ENCODE measurements around the gene SCN4A.

Gene SCN4A

GRCh38 chr17:63954402-63955063 lies 18.2 kb downstream of the SCN4A start:
- no peak for DNase-seq

GRCh38 chr17:63950940-63951907 lies 21.5 kb downstream of the SCN4A start:
- DNase-seq = peak; percentile 14

GRCh38 chr17:63949576-63950250 lies 23.0 kb downstream of the SCN4A start:
- DNase-seq = no peak

- DNase-seq = no peak
Measured at GRCh38 chr17:63948521-63948920, 24.2 kb downstream of the SCN4A start.

- no peak for DNase-seq
Measured at GRCh38 chr17:63947711-63948330, 24.9 kb downstream of the SCN4A start.

- peak; percentile 45 for DNase-seq
Measured at GRCh38 chr17:63946440-63947363, 26.0 kb downstream of the SCN4A start.

DNA sequence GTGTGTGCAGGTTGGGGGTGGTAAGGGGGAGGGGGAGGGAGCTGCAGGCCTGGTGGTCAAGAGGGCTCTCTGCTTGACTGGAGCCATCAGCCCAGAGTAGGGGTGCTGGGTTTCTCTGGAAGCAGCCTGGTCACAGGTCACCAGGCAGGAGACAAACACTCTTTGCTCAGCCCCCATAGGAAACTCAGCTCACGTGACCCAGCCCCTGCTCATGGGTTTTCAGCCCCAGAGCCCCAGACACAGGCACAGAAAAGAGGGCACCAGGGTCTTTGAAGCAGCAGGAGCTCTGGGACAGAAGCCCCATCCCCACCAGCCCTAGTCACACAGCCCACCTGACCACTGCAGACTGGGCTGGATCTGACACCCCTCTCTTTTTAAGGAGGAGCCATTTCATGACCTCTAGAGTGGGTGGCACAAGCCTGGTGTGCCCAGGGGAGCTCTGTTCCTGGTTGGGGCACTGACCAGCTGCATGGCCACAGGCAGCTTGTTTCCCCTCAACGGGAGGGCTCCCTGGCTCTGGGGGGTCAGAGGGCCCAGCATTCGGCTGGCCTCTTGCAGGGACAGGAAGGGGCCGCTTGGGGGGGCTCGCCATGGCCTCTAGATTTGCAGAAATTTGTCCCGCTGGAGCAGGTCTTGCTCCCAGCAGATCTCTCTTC lies 26.8 kb downstream of the SCN4A start:
- DNase-seq = no peak

- no peak for DNase-seq
Measured at GRCh38 chr17:63944736-63945499, 27.8 kb downstream of the SCN4A start.

- DNase-seq = no peak
Measured at GRCh38 chr17:63943745-63944144, 29.0 kb downstream of the SCN4A start.

DNA sequence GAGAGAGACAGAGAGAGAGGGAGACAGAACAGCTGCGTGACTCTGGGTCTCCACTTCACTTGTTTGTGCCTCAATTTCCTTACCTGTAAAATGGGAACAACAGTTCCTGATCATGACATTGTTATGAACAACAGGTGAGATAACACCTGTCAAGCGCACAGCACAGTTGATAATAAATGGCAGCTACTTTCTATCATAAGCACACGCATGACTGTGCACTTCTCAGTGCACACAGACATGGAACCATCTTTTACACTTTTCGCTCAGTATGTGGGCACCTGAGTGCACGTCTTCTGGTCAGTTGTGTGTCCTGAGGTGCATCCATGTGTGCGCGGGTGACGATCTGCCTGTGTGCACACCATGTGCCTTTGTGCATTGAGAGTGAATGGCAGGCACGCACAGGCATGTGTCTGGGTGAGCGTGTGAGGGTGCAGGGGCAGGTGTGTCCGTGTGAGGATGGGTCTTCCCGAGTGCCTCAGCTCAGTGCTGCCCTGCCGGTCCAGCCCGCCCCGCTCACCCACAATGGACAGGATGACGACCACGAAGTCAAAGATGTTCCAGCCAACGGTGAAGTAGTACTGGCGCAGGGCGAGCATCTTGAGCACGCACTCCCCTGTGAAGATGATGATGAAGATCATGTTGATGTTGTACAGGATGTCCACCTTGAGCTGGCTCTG lies 30.3 kb downstream of the SCN4A start:
- no peak for DNase-seq

GRCh38 chr17:63941751-63942150 lies 31.0 kb downstream of the SCN4A start:
- no peak for DNase-seq

- no peak for DNase-seq
Measured at GRCh38 chr17:63941162-63941561, 31.6 kb downstream of the SCN4A start.

DNA sequence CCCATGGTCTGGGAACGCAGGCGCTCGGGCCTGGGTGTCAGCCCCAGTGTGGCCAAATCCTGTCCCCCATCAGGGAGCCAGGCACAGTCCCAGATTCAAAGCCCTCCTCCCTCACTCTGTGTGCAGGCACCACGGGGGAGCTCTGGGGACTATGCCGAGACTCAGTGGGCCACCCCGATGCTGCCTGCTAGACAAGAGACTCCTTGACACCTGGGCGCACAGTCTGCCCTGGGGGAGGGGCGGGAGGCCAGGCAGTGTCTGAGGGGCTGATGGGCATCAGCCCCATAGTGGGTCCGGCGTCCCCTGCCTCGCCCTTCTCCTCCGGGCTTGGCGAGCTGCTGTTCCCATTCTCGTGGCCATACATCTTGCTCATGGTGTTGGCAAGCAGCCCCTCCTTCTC lies 32.1 kb downstream of the SCN4A start:
- no peak for DNase-seq

DNA sequence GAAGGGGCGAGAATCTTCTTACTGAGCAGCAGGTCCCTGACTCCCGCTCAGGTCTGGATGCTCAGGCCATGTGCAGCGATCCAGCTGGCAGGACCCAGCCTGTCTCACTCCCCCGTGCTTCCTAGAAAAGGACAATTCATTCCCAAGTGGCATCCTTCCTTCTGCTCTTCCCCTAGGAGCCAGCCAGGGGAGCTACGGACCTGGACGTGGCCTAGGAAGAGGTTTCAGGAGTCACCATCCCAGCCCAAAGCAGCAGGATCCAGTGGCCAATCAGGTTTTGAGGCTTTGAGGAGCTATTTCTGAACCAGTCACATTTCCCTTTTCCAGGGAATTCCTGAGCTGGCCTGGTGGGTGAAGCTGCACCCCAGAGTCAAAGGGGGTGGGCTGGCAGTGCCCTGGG lies 32.8 kb downstream of the SCN4A start:
- DNase-seq = no peak

GRCh38 chr17:63939401-63939800 lies 33.3 kb downstream of the SCN4A start:
- DNase-seq = no peak

DNA sequence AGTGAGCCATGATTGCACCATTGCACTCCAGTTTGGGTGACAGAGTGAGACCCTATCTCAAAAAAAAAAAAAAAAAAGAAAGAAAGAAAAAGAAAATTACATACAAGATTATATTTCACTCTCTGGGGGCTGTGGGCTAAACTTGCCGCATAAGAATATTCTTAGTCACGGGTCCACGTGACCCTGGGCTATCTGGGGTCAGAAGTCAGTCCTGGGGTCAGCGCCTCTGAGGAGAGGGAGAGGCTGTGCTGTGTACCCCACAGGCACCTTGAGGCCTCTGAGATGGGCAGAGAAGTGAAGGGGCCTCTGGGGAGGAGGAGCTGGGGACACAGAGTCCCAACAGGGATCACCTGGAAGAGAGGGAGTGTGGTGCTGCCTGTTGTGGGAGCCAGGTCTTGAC lies 34.8 kb downstream of the SCN4A start:
- DNase-seq = no peak

DNA sequence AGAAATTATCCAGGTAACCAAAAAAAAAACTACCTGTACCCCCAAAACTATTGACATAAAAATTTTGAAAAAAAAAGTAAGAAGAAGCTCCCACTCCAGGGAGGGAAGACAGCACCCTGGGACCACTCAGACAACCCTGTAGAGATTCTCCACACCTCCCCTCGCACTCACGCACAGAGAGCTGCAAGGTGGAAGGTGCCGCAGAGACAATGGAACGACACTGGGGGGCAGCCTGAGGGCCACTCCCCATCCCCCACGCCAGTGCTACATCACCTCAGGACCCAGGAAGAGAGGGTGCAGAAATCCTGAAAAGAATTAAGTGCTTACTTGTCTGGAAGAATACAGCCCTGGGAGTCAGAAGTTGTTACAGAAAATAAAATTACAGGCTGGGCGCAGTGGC lies 35.4 kb downstream of the SCN4A start:
- no peak for DNase-seq

DNA sequence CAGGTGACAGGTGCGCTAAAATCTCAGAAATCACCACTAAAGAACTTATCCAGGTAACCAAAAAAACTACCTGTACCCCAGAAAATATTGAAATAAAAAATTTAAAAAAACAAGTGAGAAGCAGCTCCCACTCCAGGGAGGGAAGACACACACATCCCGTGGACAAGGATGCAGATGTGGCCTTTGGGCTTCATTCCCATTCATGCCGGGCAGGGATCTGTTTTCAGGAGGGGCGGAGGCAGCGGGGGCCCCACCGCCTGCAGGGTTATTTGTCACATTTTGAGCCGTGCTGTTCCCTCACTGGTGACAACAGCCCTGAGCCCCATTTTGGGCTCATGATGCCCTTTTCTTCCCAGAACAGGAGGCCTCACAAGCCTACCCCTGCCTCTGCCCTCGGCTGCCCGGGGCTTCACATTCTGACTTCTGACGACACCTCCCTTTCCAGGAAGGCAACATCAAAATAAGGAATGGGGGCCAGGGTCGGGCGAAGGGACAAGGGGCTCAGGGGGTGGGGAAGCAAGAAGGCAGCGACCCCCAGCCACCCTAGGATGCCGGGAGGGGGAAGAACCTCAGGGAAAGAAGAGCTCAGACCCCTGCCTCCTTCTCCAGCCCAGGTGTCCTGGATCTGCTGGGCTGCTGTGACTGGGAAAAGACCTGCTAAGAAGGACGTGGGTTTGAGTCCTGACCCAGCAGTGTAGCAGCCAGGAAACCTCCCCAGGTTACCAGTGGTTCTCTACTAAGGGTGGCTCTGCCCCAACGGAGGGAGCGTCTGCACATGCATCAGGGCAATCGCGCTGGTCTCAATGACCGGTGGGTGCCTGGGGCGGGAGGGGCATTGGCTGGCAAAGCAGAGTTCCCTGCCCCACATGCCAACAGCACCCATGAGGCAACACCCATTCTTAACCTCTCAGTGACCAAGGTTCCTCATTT lies 38.3 kb downstream of the SCN4A start:
- no peak for DNase-seq

- no peak for DNase-seq
Measured at GRCh38 chr17:63933598-63933997, 39.1 kb downstream of the SCN4A start.

Measured in activated T-cell treated with anti-CD3 and anti-CD28 coated beads for 4 hours (primary cell).